Activated CD4-positive, alpha-beta T cell treated with anti-CD3 and anti-CD28 coated beads for 4 hours (primary cell): ENCODE data around the gene DOCK10.
"Not testable (repeated sequence)": the region's sequence is repeated elsewhere in the genome, so short reads cannot be mapped to it uniquely, and the experiment has no call there.

ENCODE experiments used
- DNase-seq, 2 donors: peaks; one replicate each; pipeline ENCODE4 v3.0.0-alpha.2; 2020

The DOCK10 gene

DNA sequence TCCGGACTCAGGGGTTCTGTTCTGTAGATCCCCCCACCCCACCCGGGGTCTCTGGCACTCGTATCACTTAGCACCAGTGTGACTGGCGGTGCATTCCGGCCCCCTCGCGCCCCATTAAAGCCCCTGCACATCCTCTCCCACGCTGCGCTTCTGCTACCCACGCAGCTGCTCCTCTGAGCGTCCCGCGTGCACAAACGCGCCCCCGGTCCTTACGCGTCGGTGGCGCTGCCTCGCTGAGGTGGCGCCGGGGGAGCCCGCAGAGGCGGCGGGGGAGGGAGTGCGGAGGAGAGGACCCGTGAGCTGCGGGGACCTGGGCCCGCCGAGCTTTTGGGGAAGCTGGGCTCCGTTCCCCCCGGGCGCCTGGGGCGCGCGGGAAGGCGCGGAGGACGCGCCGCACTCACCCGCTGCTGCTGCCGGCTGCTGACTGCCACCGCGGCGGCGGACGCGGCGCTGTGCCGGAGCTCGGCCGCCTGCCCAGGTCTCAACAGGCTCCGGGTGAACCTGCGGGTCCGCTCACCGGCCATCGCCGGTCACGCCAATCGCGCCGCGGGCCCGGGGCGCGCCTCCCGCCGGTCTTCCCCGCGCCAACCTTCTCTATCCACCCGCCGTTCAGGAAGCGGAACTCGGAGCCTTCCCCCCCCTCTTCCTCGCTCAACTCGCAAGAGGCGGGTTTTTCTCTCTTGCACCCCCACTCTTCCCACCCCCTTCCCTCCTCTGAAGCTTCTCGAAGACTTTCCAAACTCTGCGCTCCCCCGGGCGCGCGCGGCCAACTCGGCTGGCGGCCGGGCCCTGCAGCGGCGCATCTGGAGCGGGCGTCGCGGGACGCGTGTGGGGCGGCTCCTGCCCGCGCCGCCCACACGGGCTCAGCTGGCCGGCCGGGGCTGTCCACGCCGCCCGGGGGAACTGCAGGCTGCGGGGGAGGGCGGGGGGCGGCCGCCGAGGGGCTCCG is at the start of gene DOCK10:
DOCK10 (minus strand) TSS at position 618 of the 949 bp plus-strand sequence; CDS start at position 524, 94 bp downstream.
- peak; percentile 81 to 82 for DNase-seq

- DNase-seq, result no peak
Observed at GRCh38 chr2:225091336-225091735, 49.1 kb upstream of the DOCK10 start.

- DNase-seq, result no peak
Observed at GRCh38 chr2:225090746-225091145, 48.5 kb upstream of the DOCK10 start.

- no peak for DNase-seq
Observed at GRCh38 chr2:225086915-225087314, 44.6 kb upstream of the DOCK10 start.

DNA sequence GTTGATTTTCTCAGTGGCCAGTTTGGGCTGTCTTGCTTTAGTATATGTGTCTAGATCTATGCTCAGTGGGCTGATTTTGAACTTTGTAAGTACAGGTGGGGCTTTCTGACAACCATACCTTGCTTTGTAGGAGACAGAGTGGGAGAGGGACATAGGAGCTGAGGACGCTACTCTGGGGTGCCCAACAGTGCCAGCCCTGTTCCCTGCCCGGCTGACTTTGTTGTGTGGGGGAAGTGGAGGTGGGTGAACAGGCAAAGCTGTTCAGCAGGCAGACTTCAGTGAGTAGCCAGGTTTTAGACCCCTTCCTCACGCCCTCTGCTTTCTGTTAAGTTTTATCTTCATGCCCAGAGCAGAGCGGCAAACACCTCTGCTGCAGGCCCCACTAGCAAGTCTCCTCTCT is 44.2 kb upstream of the DOCK10 start:
- DNase-seq, result no peak

DNA sequence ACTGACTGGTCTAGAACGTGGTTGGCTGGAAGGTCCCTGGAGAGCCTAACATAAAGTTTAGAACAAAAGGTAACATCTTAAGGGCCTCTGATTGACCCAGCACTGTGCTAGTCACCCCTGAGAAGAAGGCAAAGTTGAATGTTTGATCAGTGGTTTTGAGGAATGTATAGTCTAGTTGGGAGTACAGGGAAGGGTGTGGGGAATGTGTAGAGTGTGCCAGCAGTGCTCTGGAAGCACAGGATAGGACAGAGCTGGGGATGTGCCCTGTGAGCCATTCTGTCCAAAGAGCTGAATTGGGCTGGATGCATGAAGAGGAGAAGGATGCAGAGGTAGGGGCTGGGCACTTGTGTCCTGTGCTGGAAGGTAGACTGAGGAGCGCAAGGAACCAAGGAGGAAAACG is 41.0 kb upstream of the DOCK10 start:
- no peak for DNase-seq

DNA sequence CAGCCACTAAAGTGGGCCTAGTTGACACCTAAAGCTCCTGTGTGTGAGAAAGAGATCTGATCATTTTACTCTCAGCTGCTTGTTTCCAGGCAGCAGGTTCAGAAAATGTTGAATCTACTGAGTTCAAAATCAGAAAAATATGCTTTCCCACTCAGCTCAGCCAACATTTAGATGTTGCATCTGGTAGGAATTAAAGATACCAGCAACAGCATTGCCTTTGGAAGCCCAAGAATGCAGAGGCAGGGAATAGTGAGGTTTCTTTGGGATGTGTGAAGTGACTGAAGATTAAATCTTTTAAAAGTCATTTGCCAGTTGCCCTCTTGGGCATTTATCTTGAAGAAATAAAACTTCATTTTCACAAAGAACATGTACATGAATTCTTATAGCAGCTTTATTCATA is 33.9 kb upstream of the DOCK10 start:
- DNase-seq, result no peak

DNA sequence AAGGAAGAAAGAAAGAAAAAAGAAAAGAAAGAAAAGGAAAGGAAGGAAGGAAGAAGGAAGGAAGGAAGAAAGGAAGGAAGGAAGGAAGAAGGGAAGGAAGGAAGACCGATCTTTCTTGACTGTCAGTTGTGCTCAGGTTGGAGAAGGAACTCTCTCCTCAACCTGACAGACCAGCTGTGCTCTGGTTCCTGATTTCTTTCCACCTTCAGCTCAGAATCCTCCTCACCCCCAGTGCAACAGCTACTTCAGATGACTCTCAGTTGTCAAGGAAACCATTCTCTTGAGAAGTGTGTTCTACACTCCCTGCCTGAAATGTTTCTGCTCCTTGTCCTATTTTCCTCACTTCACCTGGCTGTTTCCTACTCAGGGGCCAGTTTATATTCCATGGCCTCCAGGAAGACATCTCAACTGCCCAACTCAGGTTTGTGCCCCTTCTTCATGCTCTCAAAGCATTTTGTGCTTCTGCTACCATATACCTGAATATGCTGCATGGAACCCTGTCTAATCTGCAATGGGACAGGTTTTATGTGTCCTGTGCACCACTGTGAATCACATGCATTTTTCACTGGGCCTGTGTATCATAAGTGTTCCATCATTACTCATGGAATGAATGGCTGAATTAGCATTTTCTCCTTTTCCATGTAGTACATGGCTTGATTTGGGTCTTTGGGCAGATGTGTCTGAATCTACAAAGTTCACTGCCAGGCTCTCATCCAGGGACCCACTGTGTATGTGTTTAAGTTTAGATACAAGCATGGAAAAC is 32.8 kb upstream of the DOCK10 start:
- no peak for DNase-seq

GRCh38 chr2:225074366-225074765 is 32.1 kb upstream of the DOCK10 start:
- DNase-seq, result no peak

- DNase-seq, result no peak
Observed at GRCh38 chr2:225073198-225073597, 30.9 kb upstream of the DOCK10 start.

GRCh38 chr2:225072444-225072843 is 30.2 kb upstream of the DOCK10 start:
- DNase-seq, result no peak

GRCh38 chr2:225070811-225071210 is 28.5 kb upstream of the DOCK10 start:
- no peak for DNase-seq

DNA sequence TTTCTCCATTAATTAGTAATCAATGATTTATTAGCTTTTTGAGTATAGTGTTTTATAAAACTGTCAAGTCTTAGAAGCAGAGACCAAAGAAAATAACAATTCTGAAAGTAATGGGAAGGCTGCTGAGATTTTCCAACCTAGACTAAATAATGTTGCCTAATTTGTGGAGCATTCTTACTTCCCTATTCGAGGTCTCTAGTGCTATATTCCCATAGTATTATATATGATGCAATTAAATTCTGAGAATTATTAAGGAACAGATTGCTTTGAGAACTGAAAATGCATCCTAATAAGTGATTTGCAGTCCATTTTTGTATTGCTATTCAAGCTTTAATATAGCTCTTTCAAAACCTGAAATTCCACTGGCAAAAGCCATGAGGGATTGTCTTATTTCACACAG is 27.7 kb upstream of the DOCK10 start:
- DNase-seq, result no peak

DNA sequence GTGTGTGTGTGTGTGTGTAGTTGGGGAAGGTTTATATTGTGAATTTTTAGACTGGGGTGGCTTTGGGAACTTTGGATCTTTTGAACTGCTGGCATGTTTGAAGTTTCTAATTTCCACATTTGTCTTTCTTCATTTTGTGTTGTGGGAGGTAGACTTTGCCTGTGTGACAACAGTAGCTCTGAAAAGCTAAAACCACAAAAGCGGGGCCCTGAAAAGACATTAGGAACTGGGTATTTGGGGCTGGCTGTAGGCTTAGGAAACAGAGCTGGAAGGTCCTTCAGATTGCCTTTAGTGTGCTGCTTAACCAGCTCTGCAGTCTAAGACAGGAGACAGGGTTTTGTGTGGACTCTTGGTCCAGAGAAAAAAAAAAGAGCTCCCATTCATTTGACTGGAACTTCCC is 27.2 kb upstream of the DOCK10 start:
- no peak for DNase-seq

- DNase-seq, result no peak
Observed at GRCh38 chr2:225065882-225066281, 23.6 kb upstream of the DOCK10 start.

DNA sequence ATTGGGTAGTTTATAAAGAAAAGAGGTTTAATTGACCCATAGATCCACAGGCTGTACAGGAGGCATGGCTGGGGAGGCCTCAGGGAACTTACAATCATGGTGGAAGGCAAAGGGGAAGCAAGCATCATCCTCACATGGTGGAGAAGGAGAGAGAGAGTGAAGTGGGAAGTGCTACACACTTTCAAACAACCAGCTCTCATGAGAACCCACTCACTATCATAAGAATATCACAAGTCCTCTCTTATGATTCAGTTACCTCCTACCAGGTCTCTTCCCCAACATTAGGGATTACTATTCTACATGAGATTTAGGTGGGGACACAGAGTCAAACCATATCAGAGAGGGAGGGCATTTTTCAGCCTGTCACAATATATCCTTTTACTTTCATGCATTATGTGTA is 22.7 kb upstream of the DOCK10 start:
- no peak for DNase-seq

GRCh38 chr2:225064362-225064761 is 22.1 kb upstream of the DOCK10 start:
- DNase-seq, result no peak

DNA sequence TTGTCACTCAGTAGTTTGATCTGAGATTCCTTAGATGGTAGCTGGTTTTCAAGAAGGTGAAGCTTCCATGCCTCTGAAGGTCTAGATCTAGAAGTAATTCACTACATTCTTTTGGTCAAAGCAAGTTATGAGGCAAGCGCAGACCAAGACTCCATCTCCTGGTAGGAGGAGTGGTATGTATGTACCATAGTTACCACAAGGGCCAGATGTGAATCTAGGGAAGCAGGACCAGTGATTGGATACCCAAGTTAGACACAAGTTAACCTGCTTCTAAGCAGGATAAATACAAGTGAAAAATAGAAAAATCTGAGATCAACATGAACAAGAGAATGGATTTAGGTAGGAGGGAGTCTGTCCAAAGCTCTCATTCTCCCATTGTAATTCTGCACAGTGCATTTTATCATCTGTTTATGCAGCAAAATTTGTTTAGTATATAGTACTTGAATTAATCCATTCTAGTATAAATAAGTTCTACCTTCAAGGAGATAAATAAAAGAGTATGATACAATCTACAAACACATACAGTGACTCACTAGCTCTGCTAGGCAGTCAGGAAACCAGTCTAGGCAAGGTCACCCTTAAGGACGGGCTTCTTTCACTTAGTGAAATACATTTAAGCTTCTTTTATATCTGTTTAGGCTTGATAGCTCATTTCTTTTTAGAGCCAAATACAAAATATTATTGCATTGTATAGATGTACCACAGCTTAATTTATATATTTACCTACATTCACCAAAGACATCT is 14.2 kb upstream of the DOCK10 start:
- DNase-seq, result no peak

- no peak for DNase-seq
Observed at GRCh38 chr2:225055714-225056113, 13.4 kb upstream of the DOCK10 start.

GRCh38 chr2:225052703-225053102 is 10.4 kb upstream of the DOCK10 start:
- DNase-seq, result no peak

- not testable (repeated sequence) for DNase-seq
Observed at GRCh38 chr2:225047502-225047901, 5.2 kb upstream of the DOCK10 start.

DNA sequence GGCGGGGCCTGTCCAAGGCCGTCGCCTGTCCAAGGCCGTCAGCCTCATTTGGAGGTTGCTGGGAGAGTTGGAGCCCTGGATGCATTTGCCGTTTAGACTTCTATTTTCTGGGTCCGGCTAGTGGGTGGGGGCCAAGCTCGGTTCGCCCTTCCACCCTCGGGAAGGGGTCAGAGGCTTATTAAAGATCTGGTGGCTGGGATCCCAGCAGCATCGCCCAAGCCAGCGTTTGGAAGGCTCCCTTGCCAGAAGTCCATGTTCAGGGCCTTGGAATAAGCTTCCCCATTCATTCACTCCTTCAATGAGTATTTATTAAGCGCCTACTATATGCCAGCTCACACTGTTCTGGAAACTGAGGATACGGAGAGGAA is 516 bp upstream of the DOCK10 start:
- no peak for DNase-seq

DNA sequence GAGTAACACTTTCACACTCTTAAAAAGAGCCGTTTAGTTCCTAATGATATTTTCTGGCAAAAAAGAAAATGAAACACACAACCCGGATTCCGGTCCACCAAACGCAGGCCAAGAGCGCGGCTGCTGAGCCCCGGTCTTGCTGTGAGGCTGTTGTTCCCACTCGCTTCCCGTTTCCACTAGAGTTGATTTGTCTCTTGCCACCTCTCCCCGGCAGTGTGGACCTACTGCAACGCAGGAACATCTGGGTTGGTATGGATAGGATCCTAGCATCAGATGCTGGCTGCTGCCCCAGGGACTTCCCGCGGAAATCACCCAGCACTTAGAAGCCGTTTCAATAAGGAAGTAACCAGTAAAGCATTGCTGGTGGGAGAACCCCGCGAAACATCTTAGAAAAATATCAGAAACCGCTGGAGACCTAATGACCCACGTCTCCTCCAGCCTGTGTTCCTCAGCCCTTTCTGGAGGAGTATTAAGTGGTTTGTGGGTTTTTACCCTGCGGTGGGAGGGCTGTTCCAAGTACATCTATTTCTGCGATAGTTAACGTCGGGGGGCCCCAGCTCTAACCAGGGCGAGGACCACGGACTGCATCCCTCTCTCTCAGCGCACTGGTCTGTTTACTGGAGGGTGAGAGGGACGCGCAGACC is 939 bp downstream of the DOCK10 start:
- peak; percentile 59 to 64 for DNase-seq
